GM19324 (cell line): Measurements from ENCODE around the gene YIPF2.
A peak's percentile ranks its signal among the peaks of the same experiment; 100 is the strongest.
"Not testable (repeated sequence)": the region's sequence is repeated elsewhere in the genome, so short reads cannot be mapped to it uniquely, and the experiment has no call there.

Source experiments
- ATAC-seq: cut with Tn5 transposase; IDR thresholded peaks from one replicate; pipeline ENCODE4 v1.9.1; 2021; ENCODE audit warnings: mild to moderate bottlenecking, moderate library complexity; ENCODE audit not compliant: unreplicated experiment, low FRiP score

The YIPF2 gene

DNA sequence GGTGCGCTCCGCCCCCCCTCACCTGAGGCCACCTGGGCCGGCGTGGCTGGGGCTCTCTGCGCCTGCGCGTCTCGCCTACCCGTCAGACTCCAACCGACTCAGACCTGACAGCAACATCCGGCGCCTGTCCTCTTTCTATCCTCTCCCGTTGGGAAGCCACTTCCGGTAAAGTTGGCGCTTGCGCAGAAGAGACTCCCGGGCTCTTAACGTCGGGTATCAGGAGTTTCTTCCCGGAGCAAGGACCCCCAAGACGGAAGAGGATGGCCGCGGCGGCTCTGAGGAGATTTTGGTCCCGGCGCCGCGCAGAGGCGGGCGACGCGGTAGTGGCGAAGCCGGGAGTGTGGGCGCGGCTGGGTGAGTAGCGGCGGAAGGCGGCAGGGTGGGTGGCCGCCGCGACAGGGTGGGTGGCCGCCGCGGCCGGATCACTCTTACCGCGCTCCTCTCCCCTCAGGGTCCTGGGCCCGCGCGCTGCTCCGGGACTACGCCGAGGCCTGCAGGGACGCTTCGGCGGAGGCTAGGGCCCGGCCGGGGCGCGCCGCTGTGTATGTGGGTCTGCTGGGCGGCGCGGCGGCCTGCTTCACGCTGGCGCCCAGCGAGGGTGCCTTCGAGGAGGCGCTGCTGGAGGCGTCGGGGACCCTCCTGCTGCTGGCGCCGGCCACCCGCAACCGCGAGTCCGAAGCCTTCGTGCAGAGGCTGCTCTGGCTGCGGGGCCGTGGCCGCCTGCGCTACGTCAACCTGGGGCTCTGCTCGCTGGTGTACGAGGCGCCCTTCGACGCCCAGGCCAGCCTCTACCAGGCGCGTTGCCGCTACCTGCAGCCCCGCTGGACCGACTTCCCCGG is at the start of gene YIPF2, which contains the start of gene TIMM29:
YIPF2 (minus strand) TSS at position 77 of the 839 bp plus-strand sequence. CDS start 229 bp downstream, outside the sequence.
TIMM29 (plus strand) TSS at position 249 of the 839 bp plus-strand sequence; CDS start at position 261, 12 bp downstream.
- peak; percentile 89 for ATAC-seq

- no peak for ATAC-seq
Measured at GRCh38 chr19:10977742-10978092, 49.3 kb upstream of the YIPF2 start.

DNA sequence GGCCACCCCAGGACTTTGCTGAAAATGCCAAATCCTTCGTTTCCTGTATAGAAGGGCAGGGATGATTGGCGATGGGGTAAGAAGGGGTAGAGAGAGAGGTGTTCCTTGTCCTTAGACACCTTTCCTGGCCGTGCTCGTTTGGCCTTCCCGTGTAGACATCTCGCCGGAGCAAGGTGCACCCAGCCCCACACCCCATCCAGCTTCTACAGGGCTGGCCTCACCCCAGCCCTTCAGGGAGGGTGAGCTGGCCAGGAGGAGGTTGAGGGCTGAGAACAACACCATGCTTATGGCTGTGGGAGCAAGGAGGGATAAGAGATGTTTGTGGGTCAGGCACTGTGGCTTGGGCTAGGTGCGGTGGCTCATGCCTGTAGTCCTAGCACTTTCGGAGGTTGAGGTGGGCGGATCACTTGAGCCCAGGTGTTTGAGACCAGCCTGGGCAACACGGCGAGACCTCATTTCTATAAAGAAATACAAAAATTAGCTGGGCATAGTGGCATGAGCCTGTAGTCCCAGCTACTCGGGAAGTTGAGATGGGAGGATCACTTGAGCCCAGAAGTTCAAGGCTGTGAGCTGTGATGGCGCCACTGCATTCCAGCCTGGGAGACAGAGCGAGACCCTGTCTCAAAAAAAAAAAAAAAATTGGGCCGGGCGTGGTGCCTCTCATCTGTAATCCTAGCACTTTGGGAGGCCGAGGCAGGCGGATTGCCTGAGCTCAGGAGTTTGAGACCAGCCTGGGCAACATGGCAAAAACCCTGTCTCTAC is 47.9 kb upstream of the YIPF2 start:
- ATAC-seq = no peak

DNA sequence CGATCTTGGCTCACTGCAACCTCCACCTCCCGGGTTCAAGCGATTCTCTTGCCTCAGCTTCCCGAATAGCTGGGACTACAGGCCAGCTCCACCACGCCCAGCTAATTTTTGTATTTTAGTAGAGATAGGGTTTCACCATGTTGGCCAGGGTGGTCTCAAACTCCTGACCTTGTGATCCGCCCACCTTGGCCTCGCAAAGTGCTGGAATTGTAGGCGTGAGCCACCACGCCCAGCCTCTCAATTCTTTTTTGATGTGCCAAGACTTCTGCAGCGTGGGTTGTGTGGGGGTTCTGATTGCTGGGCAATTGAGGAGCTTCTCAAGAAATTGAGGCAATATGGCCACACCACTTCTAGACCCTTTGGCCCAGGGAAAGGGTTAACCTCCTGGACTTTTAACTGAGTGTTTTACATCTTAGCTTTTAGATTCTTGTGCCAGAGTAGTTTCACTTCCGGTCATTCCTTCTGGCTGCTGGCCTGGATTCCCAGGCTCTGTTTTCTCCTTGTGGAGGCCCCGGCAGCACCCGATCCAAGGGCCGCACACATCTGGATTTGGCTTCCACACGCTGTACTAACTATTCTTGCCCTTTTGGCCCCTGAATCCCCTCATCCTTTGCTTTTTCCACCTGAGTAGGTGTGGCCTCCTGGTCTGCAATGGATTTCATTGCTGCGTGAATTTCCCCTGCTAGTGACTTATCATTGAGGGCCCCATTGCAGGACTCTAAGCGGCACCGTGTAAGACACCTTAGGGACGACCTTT is 47.1 kb upstream of the YIPF2 start:
- no peak for ATAC-seq

DNA sequence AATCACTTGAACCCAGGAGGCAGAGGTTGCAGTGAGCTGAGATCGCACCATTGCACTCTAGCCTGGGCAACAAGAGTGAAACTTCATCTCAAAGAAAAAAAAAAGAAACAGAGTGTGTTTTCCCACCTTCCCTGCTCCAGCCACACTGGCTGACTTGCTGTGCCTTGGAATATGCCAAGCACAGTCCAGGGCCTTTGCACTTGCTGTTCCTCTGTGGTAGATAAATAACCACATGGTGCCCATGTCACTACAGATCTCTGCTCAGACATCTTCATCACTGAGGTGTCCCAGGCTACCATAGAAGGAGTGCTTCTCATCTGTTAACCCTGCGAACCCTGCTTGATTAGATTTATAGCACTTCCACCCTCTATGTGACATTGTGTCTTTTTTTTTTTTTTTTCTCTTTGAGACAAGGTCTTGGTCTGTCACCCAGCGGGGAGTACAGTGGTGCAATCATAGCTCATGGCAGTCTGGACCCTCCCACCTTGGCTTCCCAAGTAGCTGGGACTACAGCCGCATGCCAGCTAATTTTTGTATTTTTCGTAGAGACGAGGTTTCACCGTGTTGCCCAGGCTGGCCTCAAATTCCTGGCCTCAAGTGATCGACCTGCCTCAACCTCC is 42.8 kb upstream of the YIPF2 start:
- ATAC-seq = no peak

- ATAC-seq = no peak
Measured at GRCh38 chr19:10968527-10969135, 40.2 kb upstream of the YIPF2 start.

GRCh38 chr19:10966809-10967208 is 38.4 kb upstream of the YIPF2 start:
- ATAC-seq = no peak

DNA sequence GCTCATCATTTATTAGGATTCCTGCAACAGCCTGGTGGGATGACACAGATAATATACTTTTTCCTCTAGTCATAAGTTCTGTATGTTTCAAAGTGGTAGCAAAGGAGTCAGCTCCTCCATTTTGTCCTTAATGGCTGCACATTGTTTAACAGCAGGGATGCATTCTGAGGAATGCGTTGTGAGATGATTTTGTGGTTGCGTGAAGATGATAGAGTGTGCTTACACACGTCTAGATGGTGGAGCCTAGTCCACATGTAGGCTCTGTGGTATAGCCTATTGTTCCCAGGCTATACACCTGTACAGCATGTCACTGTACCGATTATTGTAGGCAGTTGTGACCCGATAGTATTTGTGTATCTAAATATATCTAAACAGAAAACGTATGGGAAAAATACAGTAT is 37.0 kb upstream of the YIPF2 start:
- no peak for ATAC-seq

DNA sequence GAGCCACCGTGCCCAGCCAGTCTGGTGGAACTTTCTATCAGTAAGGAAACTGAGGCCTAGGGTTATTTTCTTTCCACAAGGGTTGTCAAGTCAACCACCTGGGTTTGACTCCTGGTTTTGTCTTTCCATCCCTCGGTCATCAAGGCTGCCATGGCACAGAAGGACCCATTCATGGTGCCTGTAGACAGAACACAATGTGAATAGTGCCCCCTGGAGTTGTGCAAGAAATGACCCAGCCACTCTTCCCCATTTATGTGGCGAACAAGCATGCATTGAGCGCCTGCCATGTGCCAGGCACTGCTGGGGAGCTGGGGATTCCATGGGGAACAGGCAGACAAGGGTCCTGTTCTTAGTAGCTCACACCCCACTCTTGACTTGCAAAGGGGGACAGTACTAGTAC is 36.5 kb upstream of the YIPF2 start:
- no peak for ATAC-seq

GRCh38 chr19:10963865-10964264 is 35.4 kb upstream of the YIPF2 start:
- ATAC-seq = no peak

DNA sequence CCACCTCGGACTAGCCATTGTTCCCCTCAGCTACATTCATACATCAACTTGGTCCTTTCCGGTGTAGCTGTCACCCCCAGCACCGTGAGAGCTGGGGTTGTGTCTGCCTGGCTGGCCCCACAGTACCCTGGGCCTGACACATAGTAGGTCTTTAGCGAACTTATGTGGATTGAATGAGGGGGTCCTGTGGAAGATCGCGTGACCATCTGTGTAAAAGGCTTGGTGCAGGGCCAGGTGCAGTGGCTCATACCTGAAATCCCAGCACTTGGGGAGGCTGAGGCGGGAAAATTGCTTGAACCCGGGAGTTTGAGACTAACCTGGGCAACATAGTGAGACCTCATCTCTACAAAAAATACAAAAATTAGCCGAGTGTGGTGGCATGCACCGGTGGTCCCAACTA is 34.4 kb upstream of the YIPF2 start:
- no peak for ATAC-seq

DNA sequence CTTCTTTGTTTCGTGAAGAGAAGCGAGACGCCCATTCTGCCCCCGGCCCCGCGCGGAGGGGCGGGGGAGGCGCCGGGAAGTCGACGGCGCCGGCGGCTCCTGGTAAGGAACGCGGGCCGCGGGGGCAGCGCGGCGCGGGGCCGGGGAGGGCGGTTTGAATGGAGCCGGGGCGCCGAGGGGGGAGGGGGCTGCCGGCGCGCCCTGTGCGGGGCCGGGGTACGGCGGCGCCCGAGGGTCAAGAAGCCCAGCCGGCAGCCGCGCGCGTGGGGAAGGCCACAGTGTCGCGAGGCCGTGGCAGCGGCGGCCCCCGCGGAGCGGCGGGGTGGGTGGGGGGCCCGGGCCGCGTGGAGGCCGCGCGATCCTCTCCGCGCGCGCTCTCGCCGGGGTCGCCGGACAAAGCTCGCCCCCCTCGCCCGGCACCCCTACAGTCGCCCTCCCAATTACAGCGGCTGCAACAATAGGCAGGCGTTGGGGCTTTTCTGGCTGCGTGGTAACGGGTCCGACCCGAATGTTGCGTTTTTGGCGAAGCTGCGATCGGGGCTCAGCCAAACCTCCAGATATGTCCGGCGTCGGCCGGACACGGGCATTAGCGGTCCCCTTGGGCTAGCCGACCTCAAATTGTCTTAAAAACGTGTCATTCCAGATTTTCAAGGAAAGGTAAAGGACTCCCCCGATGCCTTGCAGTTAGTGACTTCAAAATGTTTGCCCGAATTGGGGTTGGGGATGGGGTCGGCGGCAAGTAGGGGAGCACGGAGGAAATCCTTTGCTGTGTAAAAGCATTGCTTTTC is 32.8 kb upstream of the YIPF2 start:
- peak; percentile 53 for ATAC-seq

- peak; percentile 87 for ATAC-seq
Measured at GRCh38 chr19:10960314-10961072, 32.1 kb upstream of the YIPF2 start, which contains the start of gene SMARCA4. Gene SMARCA4, plus strand, starts transcription at chr19:10961030. Its CDS starts 23,122 bp downstream, at chr19:10984152.

DNA sequence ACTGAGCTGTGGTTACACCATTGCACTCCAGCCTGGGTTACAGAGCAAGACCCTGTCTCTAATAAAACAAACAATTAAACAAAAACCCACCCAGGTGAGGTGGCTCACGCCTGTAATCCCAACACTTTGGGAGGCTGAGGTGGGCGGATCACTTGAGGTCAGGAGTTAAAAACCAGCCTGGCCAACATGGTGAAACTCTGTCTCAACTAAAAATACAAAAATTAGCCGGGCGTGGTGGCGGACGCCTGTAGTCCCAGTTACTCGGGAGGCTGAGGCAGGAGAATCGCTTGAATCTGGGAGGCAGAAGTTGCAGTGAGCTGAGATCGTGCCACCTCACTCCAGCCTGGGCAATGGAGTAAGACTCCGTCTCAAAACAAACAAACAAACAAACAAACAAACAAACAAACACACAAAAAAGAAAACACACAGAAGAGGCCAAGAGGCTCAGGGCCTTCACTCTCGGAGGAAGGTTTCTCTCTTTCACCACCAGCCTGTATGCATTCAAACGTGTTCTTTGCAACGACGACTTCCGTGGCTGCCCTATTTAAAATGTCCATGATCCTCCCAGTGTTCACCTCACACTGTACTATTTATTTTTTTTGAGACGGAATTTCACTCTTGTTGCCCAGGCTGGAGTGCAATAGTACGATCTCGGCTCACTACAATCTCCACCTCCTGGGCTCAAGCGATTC is 31.0 kb upstream of the YIPF2 start:
- ATAC-seq = not testable (repeated sequence)

GRCh38 chr19:10952809-10953208 is 24.4 kb upstream of the YIPF2 start:
- no peak for ATAC-seq

GRCh38 chr19:10946958-10947657 is 18.7 kb upstream of the YIPF2 start:
- ATAC-seq = no peak

DNA sequence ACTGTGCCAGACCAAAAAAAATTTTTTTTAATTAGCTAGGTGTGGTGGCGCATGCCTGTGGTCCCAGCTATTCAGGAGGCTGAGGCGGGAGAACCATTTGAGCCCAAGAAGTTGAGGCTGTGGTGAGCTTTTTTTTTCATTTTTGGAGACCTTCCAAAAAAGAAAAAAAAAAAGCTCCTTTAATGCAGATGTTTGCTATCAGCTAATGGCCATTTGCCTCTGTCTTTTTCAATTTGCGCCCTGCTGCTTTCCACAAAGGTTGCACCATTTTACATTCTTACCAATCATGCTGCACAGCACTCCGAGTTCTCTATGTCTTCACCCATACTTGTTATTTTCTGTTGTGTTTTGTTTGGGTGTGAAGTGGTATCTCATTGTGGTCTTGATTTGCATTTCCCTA is 16.8 kb upstream of the YIPF2 start:
- no peak for ATAC-seq
